ENCODE results near the gene TNFSF4.

TNFSF4 gene

DNA sequence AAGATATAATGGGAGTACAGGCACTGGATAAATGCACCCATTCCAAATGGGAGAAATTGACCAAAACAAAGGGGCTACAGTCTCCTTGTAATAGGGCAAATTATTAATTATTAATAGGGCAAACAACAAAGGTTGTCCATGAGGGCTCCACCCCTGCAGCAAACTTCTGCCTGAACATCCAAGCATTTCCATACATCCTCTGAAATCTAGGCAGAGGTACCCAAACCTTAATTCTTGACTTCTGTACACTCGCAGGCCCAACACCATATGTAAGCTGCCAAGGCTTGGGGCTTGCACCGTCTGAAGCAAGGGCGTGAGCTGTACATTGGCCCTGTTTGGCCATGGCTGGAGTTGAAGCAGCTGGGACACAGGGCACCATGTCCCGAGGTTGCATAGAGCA lies 33.7 kb downstream of the TNFSF4 start:
- H3K4me1 ChIP-seq (ENCODE audit: control insufficient read depth in 1 of 2, insufficient read depth in 1 of 2, low read depth in 1 of 2, low read length in 1 of 2), result no peaks in the 10 kb centered on the region
- no peaks in the 10 kb centered on the region for H3K27me3 ChIP-seq
- TF ChIP-seq, protein P1, sequence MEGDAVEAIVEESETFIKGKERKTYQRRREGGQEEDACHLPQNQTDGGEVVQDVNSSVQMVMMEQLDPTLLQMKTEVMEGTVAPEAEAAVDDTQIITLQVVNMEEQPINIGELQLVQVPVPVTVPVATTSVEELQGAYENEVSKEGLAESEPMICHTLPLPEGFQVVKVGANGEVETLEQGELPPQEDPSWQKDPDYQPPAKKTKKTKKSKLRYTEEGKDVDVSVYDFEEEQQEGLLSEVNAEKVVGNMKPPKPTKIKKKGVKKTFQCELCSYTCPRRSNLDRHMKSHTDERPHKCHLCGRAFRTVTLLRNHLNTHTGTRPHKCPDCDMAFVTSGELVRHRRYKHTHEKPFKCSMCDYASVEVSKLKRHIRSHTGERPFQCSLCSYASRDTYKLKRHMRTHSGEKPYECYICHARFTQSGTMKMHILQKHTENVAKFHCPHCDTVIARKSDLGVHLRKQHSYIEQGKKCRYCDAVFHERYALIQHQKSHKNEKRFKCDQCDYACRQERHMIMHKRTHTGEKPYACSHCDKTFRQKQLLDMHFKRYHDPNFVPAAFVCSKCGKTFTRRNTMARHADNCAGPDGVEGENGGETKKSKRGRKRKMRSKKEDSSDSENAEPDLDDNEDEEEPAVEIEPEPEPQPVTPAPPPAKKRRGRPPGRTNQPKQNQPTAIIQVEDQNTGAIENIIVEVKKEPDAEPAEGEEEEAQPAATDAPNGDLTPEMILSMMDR (IDR thresholded peaks at IDR 0.05), result no peak
- no peak overlapping the region for H3K27ac ChIP-seq
- no peaks in the 10 kb centered on the region for H3K36me3 ChIP-seq
- no peak overlapping the region for H3K4me3 ChIP-seq (ENCODE audit: low read depth in 1 of 2, low read length in 1 of 2)
- H3K9me3 ChIP-seq, result peaks cover 13% of the 10 kb centered on the region

DNA sequence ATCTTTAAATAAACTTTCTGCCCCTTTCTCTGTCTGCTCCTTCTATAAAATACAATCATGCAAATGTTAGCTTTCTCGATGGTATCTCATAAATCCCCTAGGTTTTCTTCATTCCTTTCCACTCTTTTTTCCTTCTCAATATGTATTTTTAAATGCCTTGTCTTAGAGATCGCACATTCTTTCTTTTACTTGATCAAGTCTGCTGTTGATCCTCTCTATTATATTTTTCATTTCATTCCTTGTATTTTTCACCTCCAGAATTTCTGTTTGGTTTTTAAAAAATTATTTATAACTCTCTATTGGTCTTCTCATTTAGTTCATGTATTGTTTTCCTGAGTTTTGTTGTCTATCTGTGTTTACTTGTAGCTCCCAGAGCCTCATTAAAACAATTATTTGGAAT lies 36.0 kb downstream of the TNFSF4 start:
- H3K4me1 ChIP-seq (ENCODE audit: control insufficient read depth in 1 of 2, insufficient read depth in 1 of 2, low read depth in 1 of 2, low read length in 1 of 2), result no peaks in the 10 kb centered on the region
- no peaks in the 10 kb centered on the region for H3K36me3 ChIP-seq
- TF ChIP-seq, protein P1 (IDR thresholded peaks at IDR 0.05), result no peak
- H3K4me3 ChIP-seq (ENCODE audit: low read depth in 1 of 2, low read length in 1 of 2), result no peak overlapping the region
- H3K27ac ChIP-seq, result no peak overlapping the region
- H3K27me3 ChIP-seq, result no peaks in the 10 kb centered on the region
- peaks cover 13% of the 10 kb centered on the region for H3K9me3 ChIP-seq

DNA sequence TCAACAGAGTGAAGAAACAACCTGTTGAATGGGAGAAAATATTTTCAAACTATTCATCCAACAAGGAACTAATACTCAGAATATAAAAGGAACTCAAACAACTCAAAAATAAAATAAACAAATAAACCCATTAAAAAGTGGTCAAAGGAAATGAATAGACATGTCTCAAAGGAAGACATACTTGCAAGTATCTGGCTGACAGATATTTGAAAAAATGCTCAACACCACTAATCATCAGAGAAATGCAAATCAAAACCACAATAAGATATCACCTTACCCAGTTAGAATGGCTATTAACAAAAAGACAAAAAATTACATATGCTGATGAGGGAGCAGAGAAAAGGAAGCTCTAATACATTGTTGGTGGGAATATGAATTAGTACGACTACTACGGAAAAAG lies 38.2 kb downstream of the TNFSF4 start:
- Histone ChIP-seq H3K36me3 (no peaks in the 10 kb centered on the region), H3K27ac (no peak overlapping the region), H3K27me3 (no peaks in the 10 kb centered on the region), H3K9me3 (peaks cover 13% of the 10 kb centered on the region), H3K4me1 (ENCODE audit: control insufficient read depth in 1 of 2, insufficient read depth in 1 of 2, low read depth in 1 of 2, low read length in 1 of 2) (no peaks in the 10 kb centered on the region), H3K4me3 (ENCODE audit: low read depth in 1 of 2, low read length in 1 of 2) (no peak overlapping the region)
- TF ChIP-seq, protein P1 (IDR thresholded peaks at IDR 0.05), result no peak

DNA sequence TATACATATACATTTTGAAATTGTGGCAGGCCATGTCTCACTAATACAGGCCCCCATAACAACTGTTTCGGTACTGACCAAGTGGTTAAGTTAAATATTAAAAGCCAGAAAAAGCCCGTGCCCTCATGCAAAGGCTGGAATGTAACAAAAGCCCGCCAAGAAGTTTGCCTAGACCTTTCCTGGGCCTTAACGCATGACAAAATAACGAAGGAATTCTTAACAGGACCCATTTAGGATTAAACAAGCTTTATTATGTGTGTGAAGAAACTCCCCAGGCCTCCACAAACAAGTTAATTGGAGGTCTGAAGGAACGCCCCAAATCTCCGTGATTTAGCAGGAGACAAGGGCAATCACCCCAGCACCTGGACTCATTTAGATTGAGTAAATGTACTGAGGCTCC lies 42.4 kb downstream of the TNFSF4 start:
- Histone ChIP-seq H3K36me3 (no peaks in the 10 kb centered on the region), H3K4me1 (ENCODE audit: control insufficient read depth in 1 of 2, insufficient read depth in 1 of 2, low read depth in 1 of 2, low read length in 1 of 2) (no peaks in the 10 kb centered on the region), H3K27me3 (no peaks in the 10 kb centered on the region), H3K9me3 (no peaks in the 10 kb centered on the region), H3K27ac (no peak overlapping the region), H3K4me3 (ENCODE audit: low read depth in 1 of 2, low read length in 1 of 2) (no peak overlapping the region)
- TF ChIP-seq, protein P1 (IDR thresholded peaks at IDR 0.05), result no peak

DNA sequence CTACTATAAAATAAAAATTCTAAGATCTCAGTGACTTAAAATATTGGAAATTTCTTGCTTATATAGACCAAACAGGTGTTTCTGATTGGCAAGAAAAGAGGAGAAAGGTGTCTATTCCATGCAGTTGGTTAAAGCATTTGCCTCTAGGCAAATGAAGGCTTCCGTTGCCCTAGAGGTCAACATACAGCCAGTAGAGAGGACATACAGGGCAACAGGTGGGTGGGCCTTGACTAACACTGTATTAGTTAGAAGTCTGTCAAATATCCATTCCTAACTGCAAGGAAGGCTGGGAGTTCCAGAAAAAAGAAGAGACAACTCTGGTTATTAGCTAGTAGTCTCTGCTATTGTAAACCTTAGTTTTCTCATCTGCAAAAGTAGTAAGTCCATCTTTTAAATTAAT lies 43.0 kb downstream of the TNFSF4 start:
- TF ChIP-seq, protein P1 (IDR thresholded peaks at IDR 0.05), result no peak
- Histone ChIP-seq H3K4me3 (ENCODE audit: low read depth in 1 of 2, low read length in 1 of 2) (no peak overlapping the region), H3K4me1 (ENCODE audit: control insufficient read depth in 1 of 2, insufficient read depth in 1 of 2, low read depth in 1 of 2, low read length in 1 of 2) (no peaks in the 10 kb centered on the region), H3K27ac (no peak overlapping the region), H3K27me3 (no peaks in the 10 kb centered on the region), H3K9me3 (no peaks in the 10 kb centered on the region), H3K36me3 (no peaks in the 10 kb centered on the region)

DNA sequence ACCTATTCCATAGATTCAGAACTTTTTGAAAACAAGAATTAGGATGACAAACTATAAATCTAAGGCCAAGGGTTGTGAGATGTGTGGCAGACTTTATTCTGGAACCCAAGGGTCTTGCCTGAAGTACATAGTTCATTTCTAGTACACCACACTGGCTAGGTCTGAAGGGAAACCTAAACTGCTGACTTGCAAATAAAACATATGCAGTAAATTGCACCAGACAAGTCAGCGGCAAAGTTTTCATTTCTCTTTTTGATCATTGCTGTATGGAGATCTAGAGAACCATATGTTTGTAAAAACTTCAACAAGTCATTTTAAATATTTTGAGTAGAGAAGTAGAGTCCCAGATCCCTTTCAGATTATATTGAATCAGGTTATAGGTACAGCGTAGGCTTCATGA lies 43.9 kb downstream of the TNFSF4 start:
- Histone ChIP-seq H3K9me3 (no peaks in the 10 kb centered on the region), H3K36me3 (no peaks in the 10 kb centered on the region), H3K4me3 (ENCODE audit: low read depth in 1 of 2, low read length in 1 of 2) (no peak overlapping the region), H3K27me3 (no peaks in the 10 kb centered on the region), H3K4me1 (ENCODE audit: control insufficient read depth in 1 of 2, insufficient read depth in 1 of 2, low read depth in 1 of 2, low read length in 1 of 2) (no peaks in the 10 kb centered on the region), H3K27ac (no peak overlapping the region)
- TF ChIP-seq, protein P1 (IDR thresholded peaks at IDR 0.05), result no peak

All from neutrophil (primary cell).